SK-N-SH (cell line): ENCODE measurements around the gene BAIAP3. TPM values are rescaled to one million over a fixed set of nuclear protein-coding genes. Genes with fewer than 3 reads are reported as not detected.
"Not testable (repeated sequence)": the region's sequence is repeated elsewhere in the genome, so short reads cannot be mapped to it uniquely, and the experiment has no call there.

ENCODE experiments used
- CTCF ChIA-PET: fragments of 300-600, 350-600 bp; formaldehyde crosslinking; extraction: SDS; loops from one replicate; lab custom pipeline; 2021; lab: Yijun Ruan, JAX
- POLR2A ChIA-PET: fragments of 350-600 bp; sonication (Branson Sonifier 250); formaldehyde crosslinking; extraction: SDS; loops from one replicate; lab custom pipeline; 2020; ENCODE audit warnings: antibody characterized with exemption, inconsistent platforms; lab: Yijun Ruan, JAX
- DNase-seq: peaks from one replicate; pipeline ENCODE4 v3.0.0; 2012
- H2AFZ ChIP-seq: fragments of 200-600 bp; sonication (generic); 2 replicates; pipeline ENCODE4 v1.8.1; 2016; ENCODE audit warnings: antibody characterized with exemption, mild to moderate bottlenecking, low read depth
- H3F3A ChIP-seq: fragments of 200-600 bp; sonication (generic); replicated peaks from 2 replicates; pipeline ENCODE3; 2016; ENCODE audit warnings: antibody characterized with exemption, mild to moderate bottlenecking; ENCODE audit not compliant: insufficient read depth
- H3K27ac ChIP-seq, 2 experiments: fragments of 200-500 bp in 1 of 2; fragments of 200-600 bp in 1 of 2; sonication (Bioruptor generic) in 1 of 2; sonication (generic), shearing (Covaris generic) in 1 of 2; 2 replicates each; pipeline versions ENCODE4 v1.5.1 to v1.6.1; 2014 to 2016; ENCODE audit warnings: low read depth in 2 of 2, inconsistent platforms in 1 of 2, low read length in 1 of 2, mild to moderate bottlenecking in 1 of 2, mixed read lengths in 1 of 2
- H3K27me3 ChIP-seq: fragments of 200-600 bp; sonication (generic), shearing (Covaris generic); 2 replicates; pipeline ENCODE4 v1.6.1; 2016; ENCODE audit warnings: mixed run types; ENCODE audit not compliant: insufficient read depth
- H3K36me3 ChIP-seq, 2 experiments: fragments of 200-500 bp in 1 of 2; fragments of 200-600 bp in 1 of 2; sonication (Bioruptor generic) in 1 of 2; sonication (generic) in 1 of 2; replicated peaks in 1 of 2; 2 replicates each; pipeline versions ENCODE3 to v1.5.1; 2014 to 2016; ENCODE audit warnings: low read length in 1 of 2, mild to moderate bottlenecking in 1 of 2; ENCODE audit not compliant: insufficient read depth in 2 of 2, control insufficient read depth in 1 of 2
- H3K4me1 ChIP-seq, 2 experiments: fragments of 200-500 bp in 1 of 2; fragments of 200-600 bp in 1 of 2; sonication (Bioruptor generic) in 1 of 2; sonication (generic), shearing (Covaris generic) in 1 of 2; 2 replicates each; pipeline versions ENCODE4 v1.5.1 to v1.6.1; 2014 to 2016; ENCODE audit warnings: low read depth in 1 of 2, low read length in 1 of 2, mixed run types in 1 of 2; ENCODE audit not compliant: insufficient read depth in 2 of 2, control insufficient read depth in 1 of 2
- H3K4me2 ChIP-seq: fragments of 200-600 bp; sonication (generic), shearing (Covaris generic); 2 replicates; pipeline ENCODE4 v1.6.1; 2017; ENCODE audit warnings: mixed run types
- H3K4me3 ChIP-seq, 2 experiments: fragments of 200-500 bp in 1 of 2; fragments of 200-600 bp in 1 of 2; sonication (Bioruptor generic) in 1 of 2; sonication (generic), shearing (Covaris generic) in 1 of 2; 2 replicates each; pipeline versions ENCODE4 v1.5.1 to v1.8.1; 2014 to 2016; ENCODE audit warnings: low read depth in 2 of 2, inconsistent platforms in 1 of 2, low read length in 1 of 2, mild to moderate bottlenecking in 1 of 2, mixed read lengths in 1 of 2, moderate library complexity in 1 of 2
- H3K79me2 ChIP-seq: fragments of 200-600 bp; sonication (generic); 2 replicates; pipeline ENCODE4 v1.8.1; 2017; ENCODE audit warnings: mild to moderate bottlenecking; ENCODE audit not compliant: insufficient read depth
- H3K9ac ChIP-seq: fragments of 200-600 bp; sonication (generic); 2 replicates; pipeline ENCODE4 v1.6.1; 2017; ENCODE audit warnings: mixed run types
- H3K9me2 ChIP-seq: fragments of 200-600 bp; sonication (generic); 2 replicates; pipeline ENCODE4 v1.6.1; 2017; ENCODE audit warnings: mixed run types
- H3K9me3 ChIP-seq: fragments of 200-600 bp; sonication (generic); 2 replicates; pipeline ENCODE4 v1.6.1; 2017; ENCODE audit warnings: mixed run types, mild to moderate bottlenecking, moderate library complexity
- H4K20me1 ChIP-seq: fragments of 200-600 bp; sonication (generic); 2 replicates; pipeline ENCODE4 v1.6.1; 2017; ENCODE audit warnings: mild to moderate bottlenecking, mixed run types; ENCODE audit not compliant: insufficient read depth
- EP300 ChIP-seq, 2 experiments: IDR thresholded peaks; 2 replicates each; pipeline versions ENCODE4 v1.4.0 to v1.6.1; 2012; ENCODE audit warnings: borderline replicate concordance in 1 of 2, low read depth in 1 of 2, low read length in 1 of 2
- GATA2 ChIP-seq: sonication (generic); formaldehyde crosslinking; IDR thresholded peaks from 2 replicates; pipeline ENCODE4 v1.5.0; 2020; ENCODE audit warnings: mild to moderate bottlenecking, missing genetic modification reagents
- MAX ChIP-seq: IDR thresholded peaks from 2 replicates; pipeline ENCODE4 v1.4.0; 2012; ENCODE audit warnings: low read depth
- WGBS: methylation state at CpG from one replicate; pipeline ENCODE4 v1.1.6; 2017; ENCODE audit warnings: low lambda C conversion rate; 5-methylcytosine and 5-hydroxymethylcytosine counted together
- polyA plus RNA-seq, 3 experiments: library from polyadenylated mRNA; depleted of rRNA; stranded (reverse); fragments of >200 nt; gene quantifications; 2 replicates each; pipeline ENCODE4 v1.2.3, GENCODE V29; 2012
- TF ChIP-seq, protein P1 (sequence below): IDR thresholded peaks from 2 replicates; pipeline ENCODE4; 2012

BAIAP3 gene
- polyA plus RNA-seq, 1 of the 3 experiments (the other 2 are of a cell fraction), result 1.1 TPM

- 54% methylated on average over 27 of the region's 29 CpGs for whole genome bisulfite sequencing
- CTCF ChIA-PET, result interaction anchor here (0.9 to 6.5 kb wide), 3 partner anchors 10 to 46 kb away, joined by 3 to 60 read pairs (median 3); no protein-coding TSS in a partner anchor
- H3F3A ChIP-seq, result no peaks in the 10 kb centered on the region
- no peak overlapping the region for H3K9ac ChIP-seq
- no peak for DNase-seq
- no peak overlapping the region for H3K27ac ChIP-seq
- POLR2A ChIA-PET, result no interaction called here
- H3K27me3 ChIP-seq, result peaks cover 59% of the 10 kb centered on the region
- H3K79me2 ChIP-seq, result no peaks in the 10 kb centered on the region
- H3K4me1 ChIP-seq, result peaks cover 0 to 8% of the 10 kb centered on the region in 2 experiments; a peak in 1 of 4 replicates
- no peaks in the 10 kb centered on the region for H3K9me3 ChIP-seq
- no peak overlapping the region for H2AFZ ChIP-seq
- H3K9me2 ChIP-seq, result no peaks in the 10 kb centered on the region
- no peaks in the 10 kb centered on the region for H4K20me1 ChIP-seq
- no peak for TF ChIP-seq EP300 (IDR thresholded peaks at IDR 0.05; ENCODE audit: borderline replicate concordance in 1 of 2, low read depth in 1 of 2, low read length in 1 of 2)
- TF ChIP-seq MAX, result no peak
- TF ChIP-seq, protein P1, sequence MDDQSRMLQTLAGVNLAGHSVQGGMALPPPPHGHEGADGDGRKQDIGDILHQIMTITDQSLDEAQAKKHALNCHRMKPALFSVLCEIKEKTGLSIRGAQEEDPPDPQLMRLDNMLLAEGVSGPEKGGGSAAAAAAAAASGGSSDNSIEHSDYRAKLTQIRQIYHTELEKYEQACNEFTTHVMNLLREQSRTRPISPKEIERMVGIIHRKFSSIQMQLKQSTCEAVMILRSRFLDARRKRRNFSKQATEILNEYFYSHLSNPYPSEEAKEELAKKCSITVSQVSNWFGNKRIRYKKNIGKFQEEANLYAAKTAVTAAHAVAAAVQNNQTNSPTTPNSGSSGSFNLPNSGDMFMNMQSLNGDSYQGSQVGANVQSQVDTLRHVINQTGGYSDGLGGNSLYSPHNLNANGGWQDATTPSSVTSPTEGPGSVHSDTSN, result no peak
- H3K4me3 ChIP-seq, result no peak overlapping the region
- H3K36me3 ChIP-seq, result no peaks in the 10 kb centered on the region
- H3K4me2 ChIP-seq, result no peak overlapping the region
These were observed 42.4 kb upstream of the BAIAP3 start for GRCh38 chr16:1290860-1291575.

GRCh38 chr16:1291576-1291974 is 41.9 kb upstream of the BAIAP3 start:
- POLR2A ChIA-PET, result no interaction called here
- H2AFZ ChIP-seq, result no peak overlapping the region
- 38% methylated on average over 8 of the region's 17 CpGs for WGBS

DNA sequence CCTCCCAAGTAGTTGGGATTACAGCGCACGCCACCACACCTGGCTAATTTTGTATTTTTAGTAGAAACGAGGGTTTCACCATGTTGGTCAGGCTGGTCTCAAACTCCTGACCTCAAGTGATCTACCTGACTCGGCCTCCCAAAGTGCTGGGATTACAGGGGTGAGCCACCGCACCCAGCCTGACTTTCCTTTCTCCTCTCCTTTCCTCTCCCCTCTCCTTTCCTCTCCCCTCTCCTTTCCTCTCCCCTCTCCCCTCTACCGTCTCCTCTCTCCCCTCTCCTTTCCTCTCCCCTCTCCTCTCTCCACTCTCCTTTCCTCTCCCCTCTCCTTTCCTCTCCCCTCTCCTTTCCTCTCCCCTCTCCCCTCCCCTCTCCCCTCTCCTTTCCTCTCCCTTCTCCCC is 41.2 kb upstream of the BAIAP3 start:
- DNase-seq, H3K4me2 ChIP-seq, H3F3A ChIP-seq, H3K9ac ChIP-seq, H3K79me2 ChIP-seq, H3K4me1 ChIP-seq, H3K9me3 ChIP-seq, H3K9me2 ChIP-seq, H3K36me3 ChIP-seq, H2AFZ ChIP-seq, POLR2A ChIA-PET, H3K4me3 ChIP-seq, H4K20me1 ChIP-seq, H3K27ac ChIP-seq: not testable (repeated sequence)
- peaks cover 47% of the 10 kb centered on the region for H3K27me3 ChIP-seq
- CTCF ChIA-PET, result interaction anchor here (6.5 kb wide), 1 partner anchor 8 kb away, joined by 60 read pairs; no protein-coding TSS in a partner anchor
- WGBS, result 61% methylated on average over 6 of the region's 6 CpGs

More at GRCh38 chr16:1291576-1291974, 41.9 kb upstream of the BAIAP3 start:
- no peaks in the 10 kb centered on the region for H3K79me2 ChIP-seq
- TF ChIP-seq GATA2 (CRISPR knock-in tag), result no peak
- TF ChIP-seq, all 33 proteins: peak for 0
- H3F3A ChIP-seq, result no peaks in the 10 kb centered on the region
- CTCF ChIA-PET, result interaction anchor here (0.9 to 6.5 kb wide), 2 partner anchors 9 to 46 kb away, joined by 3 to 60 read pairs; no protein-coding TSS in a partner anchor
- peaks cover 53% of the 10 kb centered on the region for H3K27me3 ChIP-seq
- H3K9me2 ChIP-seq, result no peaks in the 10 kb centered on the region
- H3K27ac ChIP-seq, result no peak overlapping the region
- no peak overlapping the region for H3K9ac ChIP-seq
- no peak overlapping the region for H3K4me3 ChIP-seq
- H3K4me2 ChIP-seq, result no peak overlapping the region
- H4K20me1 ChIP-seq, result no peaks in the 10 kb centered on the region
- H3K4me1 ChIP-seq, result peaks cover 0 to 8% of the 10 kb centered on the region in 2 experiments; a peak in 1 of 4 replicates
- no peak for DNase-seq
- H3K36me3 ChIP-seq, result no peaks in the 10 kb centered on the region
- H3K9me3 ChIP-seq, result no peaks in the 10 kb centered on the region

- CTCF ChIA-PET, result interaction anchor here (1.4 kb wide), 1 partner anchor 45 kb away, joined by 3 read pairs; no protein-coding TSS in a partner anchor
- H3K4me2 ChIP-seq, POLR2A ChIA-PET, H3K9ac ChIP-seq, H3K27ac ChIP-seq, H3K79me2 ChIP-seq, H4K20me1 ChIP-seq, H3K9me2 ChIP-seq, H3K36me3 ChIP-seq, DNase-seq, H3K9me3 ChIP-seq, H3F3A ChIP-seq, H3K4me3 ChIP-seq, H3K4me1 ChIP-seq, H2AFZ ChIP-seq: not testable (repeated sequence)
- H3K27me3 ChIP-seq, result peaks cover 41% of the 10 kb centered on the region
- 44% methylated on average over 8 of the region's 8 CpGs for WGBS
These were observed 40.6 kb upstream of the BAIAP3 start for GRCh38 chr16:1292808-1293207.
